Neutrophil (primary cell): ENCODE measurements around the gene TOMM40L.

Experiments
- H3K27ac ChIP-seq: fragments of 200-600 bp; sonication (generic); 2 replicates; pipeline ENCODE4 v1.5.1; 2016; ENCODE audit warnings: mild to moderate bottlenecking, moderate library complexity
- H3K27me3 ChIP-seq: fragments of 200-600 bp; sonication (generic); 2 replicates; pipeline ENCODE4 v1.6.0; 2016; ENCODE audit warnings: mild to moderate bottlenecking
- H3K36me3 ChIP-seq: fragments of 200-600 bp; sonication (generic); 2 replicates; pipeline ENCODE4 v1.5.1; 2017
- H3K4me1 ChIP-seq, 2 experiments: fragments of 200-600 bp in 1 of 2; sonication (generic) in 1 of 2; 1 replicate in 1 of 2; 2 replicates in 1 of 2; pipeline versions ENCODE4 v1.5.1 to v1.6.1; 2013 to 2016; ENCODE audit warnings: low read depth in 1 of 2, low read length in 1 of 2, mild to moderate bottlenecking in 1 of 2, moderate library complexity in 1 of 2; ENCODE audit not compliant: control insufficient read depth in 1 of 2, insufficient read depth in 1 of 2
- H3K4me3 ChIP-seq, 2 experiments: fragments of 200-600 bp in 1 of 2; sonication (generic) in 1 of 2; 1 replicate in 1 of 2; 2 replicates in 1 of 2; pipeline ENCODE4 v1.5.1; 2013 to 2016; ENCODE audit warnings: low read depth in 1 of 2, low read length in 1 of 2, mild to moderate bottlenecking in 1 of 2, moderate library complexity in 1 of 2
- H3K9me3 ChIP-seq: fragments of 200-600 bp; sonication (generic); 2 replicates; pipeline ENCODE4 v1.5.1; 2016
- TF ChIP-seq, protein P1 (sequence below): fragments of 200-600 bp; sonication (generic); IDR thresholded peaks from 2 replicates; pipeline ENCODE4 v1.5.1; 2016; ENCODE audit warnings: antibody characterized with exemption

Gene TOMM40L

GRCh38 chr1:161265305-161265704, 39.4 kb downstream of the TOMM40L start:
- TF ChIP-seq, protein P1, sequence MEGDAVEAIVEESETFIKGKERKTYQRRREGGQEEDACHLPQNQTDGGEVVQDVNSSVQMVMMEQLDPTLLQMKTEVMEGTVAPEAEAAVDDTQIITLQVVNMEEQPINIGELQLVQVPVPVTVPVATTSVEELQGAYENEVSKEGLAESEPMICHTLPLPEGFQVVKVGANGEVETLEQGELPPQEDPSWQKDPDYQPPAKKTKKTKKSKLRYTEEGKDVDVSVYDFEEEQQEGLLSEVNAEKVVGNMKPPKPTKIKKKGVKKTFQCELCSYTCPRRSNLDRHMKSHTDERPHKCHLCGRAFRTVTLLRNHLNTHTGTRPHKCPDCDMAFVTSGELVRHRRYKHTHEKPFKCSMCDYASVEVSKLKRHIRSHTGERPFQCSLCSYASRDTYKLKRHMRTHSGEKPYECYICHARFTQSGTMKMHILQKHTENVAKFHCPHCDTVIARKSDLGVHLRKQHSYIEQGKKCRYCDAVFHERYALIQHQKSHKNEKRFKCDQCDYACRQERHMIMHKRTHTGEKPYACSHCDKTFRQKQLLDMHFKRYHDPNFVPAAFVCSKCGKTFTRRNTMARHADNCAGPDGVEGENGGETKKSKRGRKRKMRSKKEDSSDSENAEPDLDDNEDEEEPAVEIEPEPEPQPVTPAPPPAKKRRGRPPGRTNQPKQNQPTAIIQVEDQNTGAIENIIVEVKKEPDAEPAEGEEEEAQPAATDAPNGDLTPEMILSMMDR: no peak
- Histone ChIP-seq H3K4me3 (no peak overlapping the region), H3K27ac (no peak overlapping the region), H3K9me3 (no peaks in the 10 kb centered on the region), H3K36me3 (no peaks in the 10 kb centered on the region), H3K4me1 (no peaks in the 10 kb centered on the region), H3K27me3 (peaks cover 28% of the 10 kb centered on the region)

- H3K36me3 ChIP-seq: no peaks in the 10 kb centered on the region
- H3K27ac ChIP-seq: no peak overlapping the region
- peaks cover 19% of the 10 kb centered on the region for H3K27me3 ChIP-seq
- no peaks in the 10 kb centered on the region for H3K9me3 ChIP-seq
- TF ChIP-seq, protein P1: no peak
- H3K4me1 ChIP-seq: no peaks in the 10 kb centered on the region
- no peak overlapping the region for H3K4me3 ChIP-seq
Observed at GRCh38 chr1:161266202-161266601, 40.3 kb downstream of the TOMM40L start.

DNA sequence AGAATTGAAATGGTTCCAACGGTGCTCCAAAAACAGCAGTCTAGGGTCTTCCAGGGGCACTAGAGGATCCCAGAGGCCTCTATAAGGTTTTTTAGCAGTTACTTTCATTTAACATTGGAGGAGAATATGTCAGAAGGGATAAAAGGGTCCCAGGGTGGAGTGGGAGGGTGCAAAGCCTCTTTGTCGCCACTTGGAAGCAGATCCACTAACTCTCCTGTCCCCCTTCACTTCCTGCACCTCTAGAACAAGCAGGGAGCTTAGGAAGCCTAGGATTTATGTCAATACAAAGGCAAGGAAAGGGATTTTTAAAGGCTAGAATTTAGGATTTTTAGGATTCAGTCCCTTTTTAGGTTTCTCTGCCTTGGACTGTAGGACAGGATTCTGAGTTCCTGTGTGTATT, 41.0 kb downstream of the TOMM40L start:
- Histone ChIP-seq H3K27me3 (peaks cover 13% of the 10 kb centered on the region), H3K9me3 (no peaks in the 10 kb centered on the region), H3K36me3 (no peaks in the 10 kb centered on the region), H3K4me3 (no peak overlapping the region), H3K27ac (no peak overlapping the region), H3K4me1 (no peaks in the 10 kb centered on the region)
- TF ChIP-seq, protein P1: no peak

- Histone ChIP-seq H3K4me3 (no peak overlapping the region), H3K27ac (no peak overlapping the region), H3K36me3 (no peaks in the 10 kb centered on the region), H3K9me3 (no peaks in the 10 kb centered on the region), H3K4me1 (no peaks in the 10 kb centered on the region), H3K27me3 (peaks cover 10% of the 10 kb centered on the region)
- TF ChIP-seq, protein P1: no peak
Observed at GRCh38 chr1:161267321-161267720, 41.5 kb downstream of the TOMM40L start.

GRCh38 chr1:161273402-161273801, 47.5 kb downstream of the TOMM40L start:
- Histone ChIP-seq H3K36me3 (no peaks in the 10 kb centered on the region), H3K4me3 (no peak overlapping the region), H3K4me1 (no peaks in the 10 kb centered on the region), H3K9me3 (no peaks in the 10 kb centered on the region), H3K27ac (no peak overlapping the region), H3K27me3 (peaks cover 30% of the 10 kb centered on the region)
- TF ChIP-seq, protein P1: no peak

GRCh38 chr1:161274874-161275273, 49.0 kb downstream of the TOMM40L start:
- TF ChIP-seq, protein P1: no peak
- Histone ChIP-seq H3K9me3 (no peaks in the 10 kb centered on the region), H3K4me1 (no peaks in the 10 kb centered on the region), H3K27ac (no peak overlapping the region), H3K27me3 (peaks cover 30% of the 10 kb centered on the region), H3K36me3 (no peaks in the 10 kb centered on the region), H3K4me3 (no peak overlapping the region)
